ENCODE measurements around the gene USP48. TPM values are rescaled to one million over a fixed set of nuclear protein-coding genes. Genes with fewer than 3 reads are reported as not detected.

Gene USP48
- total RNA-seq, 1 donor from 2014 or later: 26.1 TPM

DNA sequence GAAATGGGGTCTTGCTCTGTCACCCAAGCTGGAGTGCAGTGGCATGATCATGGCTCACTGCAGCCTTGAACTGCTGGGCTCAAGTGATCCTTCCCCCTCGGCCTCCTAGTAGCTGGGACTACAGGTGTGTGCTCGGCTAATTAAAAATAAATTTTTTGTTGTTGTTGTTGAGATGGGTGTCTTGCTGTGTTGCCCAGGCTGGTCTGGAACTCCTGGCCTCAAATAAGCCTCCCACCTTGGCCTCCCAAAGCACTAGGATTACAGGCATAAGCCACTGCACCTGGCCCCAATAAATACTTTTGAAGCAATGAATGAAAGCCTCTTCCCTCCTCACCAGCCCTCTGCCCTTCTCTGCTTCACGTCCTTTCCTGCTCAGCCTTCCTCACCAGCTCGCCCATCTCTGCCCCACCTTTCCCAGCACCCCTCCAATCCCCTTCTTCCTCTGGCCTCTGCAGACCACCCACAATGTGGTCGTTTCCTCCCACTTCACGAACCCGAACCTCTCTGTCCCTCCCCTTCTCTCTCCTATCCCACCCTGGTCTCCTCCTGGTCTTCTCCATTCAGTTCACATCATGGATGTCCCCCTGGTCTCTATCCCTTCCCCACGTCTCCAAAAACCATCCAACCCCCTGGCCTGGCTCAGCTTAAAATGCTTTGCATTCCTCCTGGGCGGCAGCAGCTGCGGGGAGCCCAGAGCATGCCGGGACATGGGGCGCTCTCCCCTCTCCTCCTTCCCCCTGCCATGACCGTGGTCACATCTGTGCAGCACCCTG is 152.2 kb downstream of the USP48 start:
- Histone ChIP-seq H3K27me3 (ENCODE audit: control insufficient read depth, insufficient read depth, low read length) (peaks cover 3% of the 10 kb centered on the region), H3K4me3 (ENCODE audit: low read depth, low read length) (no peak overlapping the region), H3K36me3 (ENCODE audit: control insufficient read depth, insufficient read depth, low read length) (no peaks in the 10 kb centered on the region)
- DNase-seq (ENCODE audit: low read depth): no peak
- TF ChIP-seq, protein P1, sequence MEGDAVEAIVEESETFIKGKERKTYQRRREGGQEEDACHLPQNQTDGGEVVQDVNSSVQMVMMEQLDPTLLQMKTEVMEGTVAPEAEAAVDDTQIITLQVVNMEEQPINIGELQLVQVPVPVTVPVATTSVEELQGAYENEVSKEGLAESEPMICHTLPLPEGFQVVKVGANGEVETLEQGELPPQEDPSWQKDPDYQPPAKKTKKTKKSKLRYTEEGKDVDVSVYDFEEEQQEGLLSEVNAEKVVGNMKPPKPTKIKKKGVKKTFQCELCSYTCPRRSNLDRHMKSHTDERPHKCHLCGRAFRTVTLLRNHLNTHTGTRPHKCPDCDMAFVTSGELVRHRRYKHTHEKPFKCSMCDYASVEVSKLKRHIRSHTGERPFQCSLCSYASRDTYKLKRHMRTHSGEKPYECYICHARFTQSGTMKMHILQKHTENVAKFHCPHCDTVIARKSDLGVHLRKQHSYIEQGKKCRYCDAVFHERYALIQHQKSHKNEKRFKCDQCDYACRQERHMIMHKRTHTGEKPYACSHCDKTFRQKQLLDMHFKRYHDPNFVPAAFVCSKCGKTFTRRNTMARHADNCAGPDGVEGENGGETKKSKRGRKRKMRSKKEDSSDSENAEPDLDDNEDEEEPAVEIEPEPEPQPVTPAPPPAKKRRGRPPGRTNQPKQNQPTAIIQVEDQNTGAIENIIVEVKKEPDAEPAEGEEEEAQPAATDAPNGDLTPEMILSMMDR (IDR thresholded peaks at IDR 0.05; ENCODE audit: insufficient read depth, low read length, poor library complexity, severe bottlenecking): no peak

DNA sequence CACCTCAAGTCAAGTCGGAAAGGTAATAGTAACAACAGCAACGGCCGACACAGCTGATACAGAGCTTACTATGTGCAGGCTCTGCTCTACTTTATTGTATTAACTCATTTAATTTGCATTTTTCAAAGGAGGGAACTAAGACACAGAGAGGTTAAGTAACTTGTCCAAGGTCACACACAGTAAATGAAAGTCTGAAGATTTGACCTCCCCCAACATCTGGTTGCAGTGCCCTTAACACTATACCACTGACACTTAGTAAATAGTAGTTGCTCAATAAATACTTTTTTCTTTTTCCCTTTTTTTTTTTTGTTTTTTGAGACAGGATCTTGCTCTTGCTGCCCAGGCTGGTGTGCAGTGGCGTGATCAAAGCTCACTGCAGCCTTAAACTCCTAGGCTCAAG is 153.0 kb downstream of the USP48 start:
- H3K36me3 ChIP-seq (ENCODE audit: control insufficient read depth, insufficient read depth, low read length): no peaks in the 10 kb centered on the region
- peaks cover 3% of the 10 kb centered on the region for H3K27me3 ChIP-seq (ENCODE audit: control insufficient read depth, insufficient read depth, low read length)
- TF ChIP-seq, protein P1 (IDR thresholded peaks at IDR 0.05; ENCODE audit: insufficient read depth, low read length, poor library complexity, severe bottlenecking): no peak
- no peak overlapping the region for H3K4me3 ChIP-seq (ENCODE audit: low read depth, low read length)
- DNase-seq (ENCODE audit: low read depth): no peak

DNA sequence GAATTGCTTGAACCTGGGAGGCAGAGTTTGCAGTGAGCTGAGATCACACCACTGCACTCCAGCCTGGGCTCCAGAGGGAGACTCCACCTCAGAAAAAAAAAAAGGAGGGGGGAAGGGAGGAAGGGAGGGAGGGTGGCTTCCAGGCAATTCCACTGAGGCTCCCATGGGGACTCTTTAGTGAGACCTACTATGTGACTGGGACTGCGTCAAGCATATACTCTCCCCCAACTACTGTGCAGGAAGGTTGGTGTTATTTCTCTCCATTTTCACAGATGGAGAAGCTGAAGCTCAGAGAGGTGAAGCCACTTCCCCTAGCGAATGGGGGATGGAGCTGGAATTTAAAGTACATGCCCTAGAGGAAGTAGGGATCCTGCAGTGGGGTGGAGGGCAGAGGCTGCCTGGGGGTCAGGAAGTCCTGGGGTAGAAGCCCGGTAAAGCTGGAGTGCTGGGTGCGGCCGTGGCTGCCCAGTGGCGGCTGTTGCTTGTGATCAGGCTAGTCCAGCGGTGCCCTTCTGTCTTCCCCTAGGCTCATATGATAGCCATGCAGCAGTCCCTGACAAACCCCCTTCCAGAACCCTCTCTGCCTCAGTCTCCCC is 154.1 kb downstream of the USP48 start:
- DNase-seq (ENCODE audit: low read depth): no peak
- peaks cover 3% of the 10 kb centered on the region for H3K27me3 ChIP-seq (ENCODE audit: control insufficient read depth, insufficient read depth, low read length)
- TF ChIP-seq, protein P1 (IDR thresholded peaks at IDR 0.05; ENCODE audit: insufficient read depth, low read length, poor library complexity, severe bottlenecking): no peak
- no peak overlapping the region for H3K4me3 ChIP-seq (ENCODE audit: low read depth, low read length)
- no peaks in the 10 kb centered on the region for H3K36me3 ChIP-seq (ENCODE audit: control insufficient read depth, insufficient read depth, low read length)

Other genes with a start within 250 kb of the USP48 start
- gene RAP1GAP, start 113.8 kb downstream of the USP48 start, total RNA-seq: 7.1 and 9.0 TPM in 2 replicates
- gene LDLRAD2, start 29.1 kb upstream of the USP48 start, total RNA-seq: not detected in 2 replicates
- gene HSPG2, start 154.2 kb upstream of the USP48 start, total RNA-seq: 122 and 152 TPM in 2 replicates
- not detected in 2 replicates for gene CELA3B, start 193.9 kb upstream of the USP48 start, total RNA-seq
- not detected in 2 replicates for gene CELA3A, start 218.5 kb upstream of the USP48 start, total RNA-seq

Measured in kidney epithelial cell (primary cell).